ENCODE measurements around the gene MGMT.

Gene MGMT

DNA sequence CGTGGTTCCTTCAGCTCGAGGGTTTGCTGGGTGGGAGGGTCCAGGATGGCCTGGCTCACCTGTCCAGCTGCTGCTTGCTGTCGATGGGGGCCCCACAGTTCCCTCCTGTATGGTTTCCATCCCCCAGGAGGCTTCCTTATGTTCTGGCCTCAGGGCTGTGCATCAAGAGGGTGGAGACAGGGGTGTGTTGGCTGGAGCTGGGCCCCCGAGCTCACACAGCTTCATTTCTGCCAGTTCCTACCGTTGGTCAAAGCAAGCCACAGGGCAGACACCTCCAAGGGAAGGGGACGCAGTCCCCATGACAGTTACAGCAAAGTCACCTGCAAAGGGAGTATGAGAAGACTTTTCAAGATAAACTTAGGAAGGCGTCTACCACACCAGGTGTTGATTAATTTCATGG, 340.2 kb downstream of the MGMT start:
- TF ChIP-seq, protein P1, sequence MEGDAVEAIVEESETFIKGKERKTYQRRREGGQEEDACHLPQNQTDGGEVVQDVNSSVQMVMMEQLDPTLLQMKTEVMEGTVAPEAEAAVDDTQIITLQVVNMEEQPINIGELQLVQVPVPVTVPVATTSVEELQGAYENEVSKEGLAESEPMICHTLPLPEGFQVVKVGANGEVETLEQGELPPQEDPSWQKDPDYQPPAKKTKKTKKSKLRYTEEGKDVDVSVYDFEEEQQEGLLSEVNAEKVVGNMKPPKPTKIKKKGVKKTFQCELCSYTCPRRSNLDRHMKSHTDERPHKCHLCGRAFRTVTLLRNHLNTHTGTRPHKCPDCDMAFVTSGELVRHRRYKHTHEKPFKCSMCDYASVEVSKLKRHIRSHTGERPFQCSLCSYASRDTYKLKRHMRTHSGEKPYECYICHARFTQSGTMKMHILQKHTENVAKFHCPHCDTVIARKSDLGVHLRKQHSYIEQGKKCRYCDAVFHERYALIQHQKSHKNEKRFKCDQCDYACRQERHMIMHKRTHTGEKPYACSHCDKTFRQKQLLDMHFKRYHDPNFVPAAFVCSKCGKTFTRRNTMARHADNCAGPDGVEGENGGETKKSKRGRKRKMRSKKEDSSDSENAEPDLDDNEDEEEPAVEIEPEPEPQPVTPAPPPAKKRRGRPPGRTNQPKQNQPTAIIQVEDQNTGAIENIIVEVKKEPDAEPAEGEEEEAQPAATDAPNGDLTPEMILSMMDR (IDR thresholded peaks at IDR 0.05; ENCODE audit: low read depth, low read length, missing control alignments): no peak
- no peak overlapping the region for H3K4me3 ChIP-seq (replicated peaks; ENCODE audit: low read depth, low read length)
- DNase-seq (ENCODE audit: extremely low read depth, low read depth): no peak

DNA sequence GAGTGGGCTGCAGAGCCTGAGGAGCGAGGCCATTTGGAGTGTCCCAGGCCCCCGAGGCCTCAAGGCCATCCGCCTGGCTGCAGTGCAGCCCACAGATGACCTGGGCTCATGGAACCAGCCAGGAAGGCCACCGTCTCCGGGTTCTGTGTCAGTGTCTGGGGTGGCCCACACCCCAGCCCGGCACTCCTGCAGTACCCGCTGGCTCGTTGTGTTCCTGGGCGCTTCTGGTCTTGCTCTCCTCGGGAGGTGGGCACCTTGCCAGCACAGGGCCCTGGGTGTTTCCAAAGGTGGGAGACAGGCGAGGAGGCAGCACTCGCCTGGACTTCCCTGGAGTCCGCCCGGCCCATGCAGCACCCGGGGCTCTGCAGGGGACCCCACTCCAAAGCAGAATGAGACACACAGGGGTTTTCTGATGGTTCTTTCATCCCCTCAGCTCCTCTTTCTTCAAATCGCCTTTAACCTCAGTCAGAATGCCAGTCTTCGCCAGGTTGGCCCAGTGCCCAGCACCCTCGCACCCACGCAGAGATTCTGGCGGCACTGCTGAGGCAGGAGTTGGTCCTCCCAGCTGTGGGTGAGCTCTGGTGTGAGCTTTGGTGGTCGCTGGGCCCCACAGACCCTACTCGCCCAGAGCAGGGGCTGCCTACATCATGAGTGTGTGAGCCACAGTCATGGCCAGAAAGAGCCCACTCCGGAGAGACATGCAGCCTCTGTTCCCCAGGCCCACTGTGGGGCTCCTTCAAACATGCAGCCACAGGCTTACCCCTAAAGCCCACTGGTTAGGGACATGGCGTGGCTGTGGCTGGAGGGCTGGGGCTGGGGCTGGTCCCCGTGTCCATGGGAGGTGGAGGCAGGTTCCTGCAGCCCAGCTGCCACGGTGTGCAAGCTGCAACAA, 341.3 kb downstream of the MGMT start:
- TF ChIP-seq, protein P1 (IDR thresholded peaks at IDR 0.05; ENCODE audit: low read depth, low read length, missing control alignments): no peak
- no peak for DNase-seq (ENCODE audit: extremely low read depth, low read depth)
- H3K4me3 ChIP-seq (replicated peaks; ENCODE audit: low read depth, low read length): no peak overlapping the region

DNA sequence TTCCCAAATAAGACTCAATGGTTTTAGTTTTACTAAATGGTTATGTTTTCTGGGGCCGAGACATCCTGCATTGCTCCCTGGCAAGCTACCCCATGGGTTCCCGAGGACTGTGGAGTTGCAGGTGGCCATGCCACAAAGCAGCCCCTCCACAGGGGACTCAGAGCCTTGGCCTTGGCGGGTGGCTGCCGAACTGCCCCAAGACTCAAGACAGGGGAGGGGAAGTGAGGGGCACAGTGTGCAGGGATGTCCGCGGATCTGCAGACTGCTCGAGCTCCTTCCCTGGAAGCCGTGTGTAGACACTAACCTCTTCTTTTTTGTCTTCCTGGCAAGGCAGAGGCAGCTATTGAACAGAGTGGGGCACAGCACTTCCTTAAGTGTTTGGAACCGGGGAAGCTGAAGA, 342.4 kb downstream of the MGMT start:
- H3K4me3 ChIP-seq (replicated peaks; ENCODE audit: low read depth, low read length): no peak overlapping the region
- no peak for DNase-seq (ENCODE audit: extremely low read depth, low read depth)
- TF ChIP-seq, protein P1 (IDR thresholded peaks at IDR 0.05; ENCODE audit: low read depth, low read length, missing control alignments): no peak

DNA sequence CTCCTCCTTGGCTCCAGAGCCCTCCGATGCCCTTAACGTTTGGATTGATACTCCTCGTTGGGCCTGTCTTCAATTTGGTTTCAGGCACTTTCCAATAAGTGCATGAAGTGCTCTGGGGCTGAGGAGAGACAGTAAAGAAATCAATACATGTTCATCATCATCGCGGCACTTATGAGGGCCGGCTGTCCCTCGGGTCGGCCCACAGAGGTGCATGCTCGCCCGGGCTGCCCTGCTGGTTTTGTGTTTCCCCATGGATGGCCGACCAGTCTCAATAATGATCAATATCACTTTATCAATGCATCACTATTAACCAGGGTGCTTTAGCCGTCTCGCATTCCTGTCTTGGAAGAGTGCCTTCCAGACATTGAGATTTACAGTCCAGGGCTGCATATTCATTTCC, 342.8 kb downstream of the MGMT start:
- H3K4me3 ChIP-seq (replicated peaks; ENCODE audit: low read depth, low read length): no peak overlapping the region
- DNase-seq (ENCODE audit: extremely low read depth, low read depth): no peak
- TF ChIP-seq, protein P1 (IDR thresholded peaks at IDR 0.05; ENCODE audit: low read depth, low read length, missing control alignments): no peak

DNA sequence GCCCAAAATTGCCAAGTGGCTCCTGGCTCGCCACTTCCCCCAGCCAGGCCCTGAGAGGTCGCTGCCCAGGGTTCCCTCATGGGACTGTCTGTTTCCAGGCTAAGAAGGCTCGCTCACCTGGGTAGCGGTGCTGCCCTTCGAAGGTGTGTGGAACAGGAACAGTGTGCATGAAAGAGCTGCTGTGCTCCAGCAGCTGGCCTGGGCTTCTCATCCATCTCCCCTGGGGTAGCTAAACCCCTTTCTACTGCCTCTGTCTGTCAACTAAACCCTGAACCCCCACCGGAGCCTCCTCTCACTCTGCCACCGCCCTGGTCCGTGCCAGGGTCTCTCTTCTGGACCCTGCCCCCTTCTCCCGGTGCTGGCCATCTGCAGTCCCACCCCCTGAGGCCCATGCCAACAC, 344.2 kb downstream of the MGMT start:
- TF ChIP-seq, protein P1 (IDR thresholded peaks at IDR 0.05; ENCODE audit: low read depth, low read length, missing control alignments): no peak
- no peak for DNase-seq (ENCODE audit: extremely low read depth, low read depth)

DNA sequence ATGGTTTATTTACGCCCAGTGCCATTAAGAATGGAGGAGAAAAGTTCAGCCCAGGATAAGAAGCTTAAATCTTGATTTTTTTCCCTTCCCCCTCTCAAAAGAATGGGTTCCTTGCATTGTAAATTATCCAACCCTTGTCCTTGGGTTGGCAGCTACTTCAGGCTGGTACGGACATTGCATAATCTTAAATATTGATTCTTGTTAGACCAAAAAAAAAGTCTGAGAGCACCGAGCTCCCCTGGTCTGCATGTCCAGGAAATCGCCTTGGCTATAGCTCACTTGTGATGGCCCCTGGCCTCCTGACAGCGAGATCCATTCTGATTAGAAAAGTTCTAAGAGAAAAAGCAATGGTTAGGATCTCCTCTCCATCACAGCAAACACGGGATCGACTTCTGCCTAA, 345.4 kb downstream of the MGMT start:
- H3K4me3 ChIP-seq (replicated peaks; ENCODE audit: low read depth, low read length): no peak overlapping the region
- DNase-seq (ENCODE audit: extremely low read depth, low read depth): no peak
- TF ChIP-seq, protein P1 (IDR thresholded peaks at IDR 0.05; ENCODE audit: low read depth, low read length, missing control alignments): no peak

More for the DNA sequence above, 344.2 kb downstream of the MGMT start:
- H3K4me3 ChIP-seq (replicated peaks; ENCODE audit: low read depth, low read length): no peak overlapping the region

All from HFF-Myc (cell line).